HG02623 (cell line): ENCODE data around the gene DZANK1.
"Not testable (repeated sequence)": the region's sequence is repeated elsewhere in the genome, so short reads cannot be mapped to it uniquely, and the experiment has no call there.

Experiments used
- ATAC-seq: cut with Tn5 transposase; IDR thresholded peaks from one replicate; pipeline ENCODE4 v1.9.1; 2021; ENCODE audit warnings: moderate library complexity; ENCODE audit not compliant: unreplicated experiment

Gene DZANK1

GRCh38 chr20:18440403-18440802 lies 26.4 kb downstream of the DZANK1 start:
- ATAC-seq, result no peak

DNA sequence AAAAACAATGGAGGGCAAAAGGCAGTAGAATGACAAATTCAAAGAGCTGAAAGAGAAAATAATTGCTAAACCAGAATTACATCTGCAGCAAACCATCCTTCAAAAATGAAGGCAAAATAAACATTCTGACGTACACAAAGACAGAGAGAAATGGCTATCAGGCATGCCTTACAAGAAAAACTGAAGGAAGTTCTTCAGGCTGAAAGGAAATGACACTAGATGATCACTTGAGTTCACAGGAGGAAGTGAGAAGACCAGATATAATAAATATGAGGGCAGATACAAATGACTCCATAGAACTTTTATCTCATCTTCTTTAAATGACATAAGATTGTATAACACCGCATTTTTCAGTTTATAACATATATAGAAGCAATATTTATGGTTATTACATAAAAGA lies 30.0 kb downstream of the DZANK1 start:
- ATAC-seq, result no peak

DNA sequence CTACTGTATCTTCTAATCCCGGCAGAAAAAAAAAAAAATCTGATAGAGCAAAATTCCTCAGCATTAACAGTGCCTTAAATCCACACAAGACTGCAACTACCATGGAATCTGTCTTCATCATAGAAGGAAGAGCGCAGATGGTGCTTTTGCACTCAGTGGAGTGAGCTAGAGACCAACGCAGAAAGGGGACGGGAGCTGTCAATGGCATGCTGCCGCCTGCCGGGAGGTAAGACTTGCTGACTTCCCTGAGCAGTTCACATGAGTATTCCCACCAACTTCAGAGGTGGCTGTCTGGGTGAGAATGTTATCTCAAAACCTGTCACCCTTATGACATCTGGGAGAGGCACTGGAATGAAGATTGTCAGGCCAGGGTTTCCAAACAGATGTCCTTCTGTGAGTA lies 35.6 kb downstream of the DZANK1 start:
- ATAC-seq, result no peak

DNA sequence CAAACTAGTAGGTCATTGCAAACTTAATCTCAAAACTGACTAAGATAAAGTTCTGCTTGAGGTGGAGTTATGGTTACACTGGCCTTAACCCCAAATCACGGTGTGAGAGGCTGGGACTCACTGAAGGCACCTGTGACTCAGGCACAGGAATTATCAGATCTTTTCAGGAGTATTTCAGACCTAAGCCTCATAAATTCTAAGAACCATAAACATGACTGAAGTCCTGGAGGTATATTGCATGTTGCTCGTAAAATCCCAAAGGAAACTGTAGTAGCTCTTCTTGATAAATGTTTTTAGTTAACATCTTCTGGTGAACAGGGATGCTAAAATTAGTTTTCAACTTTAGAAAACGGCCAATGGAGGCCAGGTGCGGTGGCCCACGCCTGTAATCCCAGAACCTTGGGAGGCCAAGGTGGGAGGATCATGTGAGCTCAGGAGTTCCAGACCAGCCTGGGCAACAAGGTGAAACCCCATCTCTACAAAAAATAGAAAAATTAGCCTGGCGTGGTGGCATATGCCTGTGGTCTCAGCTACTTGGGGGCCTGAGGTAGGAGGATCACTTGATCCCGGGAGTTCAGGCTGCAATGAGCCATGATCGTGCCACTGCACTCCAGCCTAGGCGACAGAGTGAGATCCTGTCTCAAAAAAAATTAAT lies 36.5 kb downstream of the DZANK1 start:
- ATAC-seq, result no peak

- no peak for ATAC-seq
Measured at GRCh38 chr20:18428490-18429173, 38.2 kb downstream of the DZANK1 start.

DNA sequence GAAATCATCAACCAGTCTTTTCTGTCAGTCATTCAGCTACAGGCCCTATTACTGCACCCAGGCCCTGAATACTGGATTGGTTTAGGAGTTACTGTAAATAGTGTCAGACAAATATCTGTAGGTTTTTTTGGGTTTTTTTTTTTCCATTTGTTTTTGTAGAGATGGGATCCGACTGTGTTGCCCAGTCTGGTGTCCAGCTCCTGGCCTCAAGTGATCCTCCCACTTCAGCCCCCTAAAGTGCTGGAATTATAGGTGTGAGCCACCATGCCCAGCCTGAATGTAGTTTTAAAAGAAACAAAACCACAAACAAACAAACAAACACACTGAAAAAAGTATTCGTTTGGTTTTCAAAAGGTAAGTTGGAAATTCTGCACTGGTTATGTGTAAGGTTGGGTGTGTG lies 39.6 kb downstream of the DZANK1 start:
- ATAC-seq, result no peak

DNA sequence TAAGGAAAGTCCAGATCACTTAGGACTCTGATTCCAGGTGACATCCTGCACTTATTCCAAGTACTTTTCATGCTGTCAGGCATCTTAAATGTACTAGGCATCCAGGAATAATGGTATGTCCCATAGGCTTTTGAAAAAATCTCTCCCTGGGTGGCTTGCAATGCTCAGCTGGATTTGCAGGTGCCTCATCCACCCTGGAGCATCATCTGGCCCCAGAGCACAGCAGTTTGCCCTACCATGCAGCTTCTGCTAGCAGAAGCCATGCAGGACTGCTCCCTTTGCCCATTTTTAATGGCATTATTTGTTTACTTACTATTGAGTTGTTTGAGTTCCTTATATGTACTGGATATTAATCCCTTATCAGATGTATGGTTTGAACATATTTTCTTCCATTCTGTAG lies 45.2 kb downstream of the DZANK1 start:
- ATAC-seq, result no peak

GRCh38 chr20:18416486-18416885 lies 50.3 kb downstream of the DZANK1 start:
- no peak for ATAC-seq

- ATAC-seq, result no peak
Measured at GRCh38 chr20:18414140-18414539, 52.7 kb downstream of the DZANK1 start.

- no peak for ATAC-seq
Measured at GRCh38 chr20:18412221-18412901, 54.5 kb downstream of the DZANK1 start.

DNA sequence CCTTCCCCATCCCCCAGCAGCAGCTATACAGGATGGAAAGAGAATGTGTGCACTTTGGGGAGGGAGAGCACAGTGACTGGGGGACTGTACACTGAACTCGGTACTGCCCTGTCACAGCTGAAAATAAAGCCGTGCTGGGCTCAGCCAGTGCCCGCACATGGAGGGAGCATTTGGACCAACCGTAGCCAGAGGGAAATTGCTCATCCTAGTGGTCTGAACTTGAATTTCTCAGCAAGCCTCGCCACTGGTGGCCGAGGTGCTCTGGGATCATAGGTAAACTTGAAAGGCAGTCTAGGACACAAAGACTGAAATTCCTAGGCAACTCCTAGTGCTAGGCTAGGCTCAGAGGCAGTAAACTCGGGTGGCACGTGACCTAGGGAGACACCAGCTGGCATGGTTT lies 61.0 kb downstream of the DZANK1 start:
- no peak for ATAC-seq

- no peak for ATAC-seq
Measured at GRCh38 chr20:18404172-18404571, 62.7 kb downstream of the DZANK1 start.

DNA sequence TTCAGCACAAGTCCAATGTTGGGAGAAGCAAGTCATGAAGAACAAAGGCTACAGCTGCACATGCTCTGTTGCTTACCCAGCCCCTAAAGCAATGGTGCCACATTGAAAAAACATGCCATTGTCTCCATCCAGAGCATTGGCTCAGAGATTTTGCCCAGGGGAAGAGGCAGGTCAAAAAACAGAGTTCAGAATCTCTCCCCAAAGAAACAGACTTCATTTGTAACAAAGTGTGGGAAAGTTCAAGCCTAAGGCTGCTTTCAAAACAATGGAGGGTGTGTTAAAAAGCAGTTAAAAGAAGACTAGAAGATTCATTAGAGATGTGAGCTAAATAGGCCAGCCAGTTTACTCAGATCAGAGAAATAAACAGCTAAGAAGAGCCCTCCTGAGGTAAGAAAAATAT lies 63.6 kb downstream of the DZANK1 start:
- no peak for ATAC-seq

DNA sequence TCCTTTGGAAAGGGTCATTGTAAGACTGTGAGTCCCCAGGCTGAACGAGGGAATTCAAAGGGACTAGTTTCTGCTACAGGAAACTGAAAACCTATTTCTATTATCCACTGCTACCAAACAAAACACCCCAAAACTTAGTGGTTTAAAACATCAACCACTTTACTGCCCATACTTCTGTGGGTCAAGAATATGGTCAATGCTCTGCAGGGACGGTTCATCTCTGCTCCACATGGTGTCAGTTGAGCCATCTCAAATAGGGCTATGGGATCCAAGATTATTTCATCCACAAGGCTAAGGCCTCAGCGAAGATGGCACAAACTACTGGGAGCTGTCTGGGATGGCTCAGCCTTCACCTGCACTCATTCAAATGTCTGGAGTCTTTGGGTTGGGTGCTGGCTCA lies 65.5 kb downstream of the DZANK1 start:
- ATAC-seq, result no peak

GRCh38 chr20:18400460-18400859 lies 66.4 kb downstream of the DZANK1 start:
- no peak for ATAC-seq

DNA sequence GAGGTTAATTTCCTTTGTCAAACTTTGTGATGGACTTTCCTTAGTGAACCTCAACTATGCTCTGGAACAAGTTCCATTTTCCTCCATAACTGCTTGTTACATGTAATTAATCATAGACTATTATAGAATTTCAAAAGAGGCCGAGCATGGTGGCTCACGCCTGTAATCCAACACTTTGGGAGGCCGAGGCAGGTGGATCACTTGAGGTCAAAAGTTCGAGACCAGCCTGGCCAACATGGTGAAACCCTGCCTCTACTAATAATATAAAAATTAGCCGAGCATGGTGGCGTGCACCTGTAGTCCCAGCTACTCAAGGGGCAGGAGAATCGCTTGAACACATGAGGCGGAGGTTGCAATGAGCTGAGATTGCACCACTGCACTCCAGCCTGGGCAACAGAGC lies 68.1 kb downstream of the DZANK1 start:
- ATAC-seq, result not testable (repeated sequence)

GRCh38 chr20:18397030-18397429 lies 69.8 kb downstream of the DZANK1 start:
- no peak for ATAC-seq

- no peak for ATAC-seq
Measured at GRCh38 chr20:18395544-18395943, 71.3 kb downstream of the DZANK1 start.

- ATAC-seq, result no peak
Measured at GRCh38 chr20:18394363-18394762, 72.5 kb downstream of the DZANK1 start.

DNA sequence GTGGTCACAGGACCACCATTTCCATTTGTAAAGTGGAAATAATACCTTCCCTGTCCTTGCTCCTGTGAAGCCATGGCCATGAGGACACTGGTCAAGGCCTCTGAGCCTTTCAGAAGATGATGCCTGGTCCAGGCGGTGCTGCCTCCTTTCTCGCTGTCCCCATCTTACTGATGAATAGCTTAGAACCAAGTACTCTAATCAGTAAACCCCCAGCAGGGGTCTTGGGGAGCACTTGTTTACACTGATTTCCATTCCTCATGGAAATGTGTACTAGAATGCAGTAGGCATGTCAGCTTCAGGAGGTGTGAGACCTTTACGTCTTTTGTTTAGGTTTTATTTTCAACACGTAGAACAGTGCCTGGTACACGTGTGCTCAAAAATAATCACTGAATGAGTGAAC lies 75.1 kb downstream of the DZANK1 start:
- ATAC-seq, result no peak

GRCh38 chr20:18390201-18390600 lies 76.6 kb downstream of the DZANK1 start:
- ATAC-seq, result no peak

GRCh38 chr20:18388860-18389259 lies 78.0 kb downstream of the DZANK1 start:
- ATAC-seq, result no peak
